Measurements from ENCODE around the gene CCT6B.

CCT6B gene

GRCh38 chr17:34894964-34895363 is 66.3 kb downstream of the CCT6B start:
- TF ChIP-seq, protein P1, sequence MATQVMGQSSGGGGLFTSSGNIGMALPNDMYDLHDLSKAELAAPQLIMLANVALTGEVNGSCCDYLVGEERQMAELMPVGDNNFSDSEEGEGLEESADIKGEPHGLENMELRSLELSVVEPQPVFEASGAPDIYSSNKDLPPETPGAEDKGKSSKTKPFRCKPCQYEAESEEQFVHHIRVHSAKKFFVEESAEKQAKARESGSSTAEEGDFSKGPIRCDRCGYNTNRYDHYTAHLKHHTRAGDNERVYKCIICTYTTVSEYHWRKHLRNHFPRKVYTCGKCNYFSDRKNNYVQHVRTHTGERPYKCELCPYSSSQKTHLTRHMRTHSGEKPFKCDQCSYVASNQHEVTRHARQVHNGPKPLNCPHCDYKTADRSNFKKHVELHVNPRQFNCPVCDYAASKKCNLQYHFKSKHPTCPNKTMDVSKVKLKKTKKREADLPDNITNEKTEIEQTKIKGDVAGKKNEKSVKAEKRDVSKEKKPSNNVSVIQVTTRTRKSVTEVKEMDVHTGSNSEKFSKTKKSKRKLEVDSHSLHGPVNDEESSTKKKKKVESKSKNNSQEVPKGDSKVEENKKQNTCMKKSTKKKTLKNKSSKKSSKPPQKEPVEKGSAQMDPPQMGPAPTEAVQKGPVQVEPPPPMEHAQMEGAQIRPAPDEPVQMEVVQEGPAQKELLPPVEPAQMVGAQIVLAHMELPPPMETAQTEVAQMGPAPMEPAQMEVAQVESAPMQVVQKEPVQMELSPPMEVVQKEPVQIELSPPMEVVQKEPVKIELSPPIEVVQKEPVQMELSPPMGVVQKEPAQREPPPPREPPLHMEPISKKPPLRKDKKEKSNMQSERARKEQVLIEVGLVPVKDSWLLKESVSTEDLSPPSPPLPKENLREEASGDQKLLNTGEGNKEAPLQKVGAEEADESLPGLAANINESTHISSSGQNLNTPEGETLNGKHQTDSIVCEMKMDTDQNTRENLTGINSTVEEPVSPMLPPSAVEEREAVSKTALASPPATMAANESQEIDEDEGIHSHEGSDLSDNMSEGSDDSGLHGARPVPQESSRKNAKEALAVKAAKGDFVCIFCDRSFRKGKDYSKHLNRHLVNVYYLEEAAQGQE (IDR thresholded peaks at IDR 0.05; ENCODE audit: insufficient replicate concordance, low read depth), result no peak
- TF ChIP-seq CTCF (IDR thresholded peaks at IDR 0.05; ENCODE audit: insufficient read depth, low read length) (no peak), GABPA (IDR thresholded peaks at IDR 0.05; ENCODE audit: low read depth) (no peak), POLR2AphosphoS5 (IDR thresholded peaks at IDR 0.05; ENCODE audit: low read depth) (no peak), SPI1 (IDR thresholded peaks at IDR 0.05; ENCODE audit: borderline replicate concordance, low read depth) (no peak)
- no peaks in the 10 kb centered on the region for H3K27me3 ChIP-seq (ENCODE audit: insufficient read depth, poor library complexity, severe bottlenecking)
- no peak overlapping the region for H3K4me3 ChIP-seq (replicated peaks; ENCODE audit: insufficient read depth, low read length)
- H3K27ac ChIP-seq (replicated peaks), result no peak overlapping the region
- no peak for DNase-seq (ENCODE audit: low read depth in 1 of 2, low spot score in 1 of 2)

- peak; percentile 8 to 32 for DNase-seq (ENCODE audit: low read depth in 1 of 2, low spot score in 1 of 2)
- Histone ChIP-seq H3K4me3 (replicated peaks; ENCODE audit: insufficient read depth, low read length) (no peak overlapping the region), H3K27me3 (ENCODE audit: insufficient read depth, poor library complexity, severe bottlenecking) (no peaks in the 10 kb centered on the region), H3K27ac (replicated peaks) (no peak overlapping the region)
- TF ChIP-seq, protein P1 (IDR thresholded peaks at IDR 0.05; ENCODE audit: insufficient replicate concordance, low read depth), result no peak
- peak; percentile 77 for TF ChIP-seq CTCF (IDR thresholded peaks at IDR 0.05; ENCODE audit: insufficient read depth, low read length)
These were observed 68.6 kb downstream of the CCT6B start for GRCh38 chr17:34892461-34893249.

DNA sequence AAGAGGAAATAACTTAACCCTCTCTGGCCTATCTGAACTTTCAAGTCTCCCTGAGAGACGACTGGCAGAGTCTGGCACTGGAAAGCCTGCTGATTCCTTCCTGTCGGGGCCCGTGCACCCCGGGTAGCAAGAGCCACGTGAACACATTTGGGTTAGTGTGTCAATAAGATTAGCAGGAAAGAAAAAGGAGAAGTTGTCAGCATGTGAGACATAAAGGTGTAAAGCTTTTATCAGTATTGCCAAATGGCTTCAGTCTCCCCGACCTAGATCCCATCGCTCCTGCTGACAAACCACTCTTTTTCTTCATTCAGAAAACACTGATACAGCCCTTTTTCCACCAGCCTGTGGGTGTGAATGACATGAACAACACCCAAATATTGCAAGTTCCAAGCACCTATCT is 74.4 kb downstream of the CCT6B start:
- Histone ChIP-seq H3K4me3 (replicated peaks; ENCODE audit: insufficient read depth, low read length) (no peak overlapping the region), H3K27me3 (ENCODE audit: insufficient read depth, poor library complexity, severe bottlenecking) (no peaks in the 10 kb centered on the region), H3K27ac (replicated peaks) (no peak overlapping the region; the same call in 1 of the 2 replicates)
- DNase-seq (ENCODE audit: low read depth in 1 of 2, low spot score in 1 of 2), result peak in 1 of 2 experiments; percentile 79
- no peak; the same call in 1 of the 2 replicates for TF ChIP-seq SPI1 (IDR thresholded peaks at IDR 0.05; ENCODE audit: borderline replicate concordance, low read depth)

DNA sequence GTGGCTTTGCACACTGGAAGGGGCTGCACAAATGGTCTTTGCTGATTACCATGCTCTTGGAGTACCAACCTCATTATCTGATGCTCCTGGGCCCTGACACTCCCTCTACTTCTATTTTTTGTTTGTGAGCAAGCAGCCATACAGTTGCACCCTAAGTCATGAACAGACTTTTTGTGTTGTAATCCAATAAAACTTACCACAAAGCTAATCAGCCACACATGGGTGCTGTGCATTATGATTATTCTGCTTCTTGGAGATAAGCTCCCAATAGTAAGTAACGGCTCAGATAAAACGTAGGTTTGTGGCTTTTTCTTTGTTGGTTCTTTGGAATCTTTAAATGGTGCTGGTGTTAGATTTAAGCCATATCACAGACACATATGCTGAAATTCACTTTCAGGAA is 76.2 kb downstream of the CCT6B start:
- TF ChIP-seq, protein P1 (IDR thresholded peaks at IDR 0.05; ENCODE audit: insufficient replicate concordance, low read depth), result no peak
- no peak for TF ChIP-seq SPI1 (IDR thresholded peaks at IDR 0.05; ENCODE audit: borderline replicate concordance, low read depth)
- no peak for TF ChIP-seq CTCF (IDR thresholded peaks at IDR 0.05; ENCODE audit: insufficient read depth, low read length)
- no peak for TF ChIP-seq POLR2AphosphoS5 (IDR thresholded peaks at IDR 0.05; ENCODE audit: low read depth)
- TF ChIP-seq GABPA (IDR thresholded peaks at IDR 0.05; ENCODE audit: low read depth), result no peak

More for the DNA sequence above, 76.2 kb downstream of the CCT6B start:
- Histone ChIP-seq H3K27me3 (ENCODE audit: insufficient read depth, poor library complexity, severe bottlenecking) (no peaks in the 10 kb centered on the region), H3K4me3 (replicated peaks; ENCODE audit: insufficient read depth, low read length) (no peak overlapping the region), H3K27ac (replicated peaks) (no peak overlapping the region)
- DNase-seq (ENCODE audit: low read depth in 1 of 2, low spot score in 1 of 2), result no peak
